Stomach (tissue), 4 donors: ENCODE results near the gene ABCE1.

Experiments used
- POLR2A ChIP-seq, 4 donors: fragments of 450-650 bp; IDR thresholded peaks; one replicate each; pipeline ENCODE4 v1.6.1; 2016; ENCODE audit warnings: antibody characterized with exemption in 4 of 4, control low read depth in 2 of 4, mild to moderate bottlenecking in 1 of 4, moderate library complexity in 1 of 4
- POLR2AphosphoS5 ChIP-seq, 3 donors: sonication (generic); formaldehyde crosslinking; IDR thresholded peaks; one replicate each; pipeline ENCODE4 v1.6.1; 2016; ENCODE audit warnings: antibody characterized with exemption in 3 of 3
- TF ChIP-seq, protein P1 (sequence below), 7 experiments: fragments of 450-650 bp in 4 of 7; fragments of 200-600 bp in 3 of 7; sonication (generic) in 3 of 7; IDR thresholded peaks; one replicate each; pipeline ENCODE4 v1.5.1; 2016 to 2019; ENCODE audit warnings: antibody characterized with exemption in 7 of 7, control low read depth in 2 of 7, mild to moderate bottlenecking in 1 of 7

DNA sequence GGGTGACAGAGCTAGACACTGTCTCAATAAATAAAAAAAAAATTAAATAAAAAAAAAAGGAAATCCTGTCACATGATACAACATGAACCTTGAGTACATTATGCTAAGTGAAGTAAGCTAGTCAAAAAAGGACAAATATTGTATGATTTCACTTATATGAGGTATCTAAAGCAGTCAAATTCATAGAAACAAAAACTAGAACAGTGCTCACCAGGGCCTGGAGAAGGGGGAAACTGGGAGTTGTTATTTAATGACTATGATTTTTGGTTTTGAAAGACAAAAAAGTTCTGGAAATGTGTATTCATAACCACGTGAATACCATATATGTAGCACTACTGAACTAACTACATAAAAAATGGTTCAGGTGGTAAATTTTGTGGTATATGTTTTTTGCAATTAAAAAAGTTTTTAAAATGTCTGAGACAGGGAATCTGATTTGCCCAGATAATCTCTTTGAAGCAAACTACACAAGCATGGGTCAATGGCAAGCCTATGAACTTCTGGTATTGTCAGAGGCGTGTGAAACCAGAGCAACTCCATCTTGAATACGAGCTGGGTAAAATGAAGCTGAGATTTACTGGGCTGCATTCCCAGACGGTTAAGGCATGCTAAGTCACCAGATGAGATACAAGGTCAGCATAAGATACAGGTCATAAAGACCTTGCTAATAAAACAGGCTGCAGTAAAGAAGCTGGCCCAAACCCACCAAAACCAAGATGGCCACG lies 42.4 kb upstream of the ABCE1 start:
- TF ChIP-seq, protein P1, sequence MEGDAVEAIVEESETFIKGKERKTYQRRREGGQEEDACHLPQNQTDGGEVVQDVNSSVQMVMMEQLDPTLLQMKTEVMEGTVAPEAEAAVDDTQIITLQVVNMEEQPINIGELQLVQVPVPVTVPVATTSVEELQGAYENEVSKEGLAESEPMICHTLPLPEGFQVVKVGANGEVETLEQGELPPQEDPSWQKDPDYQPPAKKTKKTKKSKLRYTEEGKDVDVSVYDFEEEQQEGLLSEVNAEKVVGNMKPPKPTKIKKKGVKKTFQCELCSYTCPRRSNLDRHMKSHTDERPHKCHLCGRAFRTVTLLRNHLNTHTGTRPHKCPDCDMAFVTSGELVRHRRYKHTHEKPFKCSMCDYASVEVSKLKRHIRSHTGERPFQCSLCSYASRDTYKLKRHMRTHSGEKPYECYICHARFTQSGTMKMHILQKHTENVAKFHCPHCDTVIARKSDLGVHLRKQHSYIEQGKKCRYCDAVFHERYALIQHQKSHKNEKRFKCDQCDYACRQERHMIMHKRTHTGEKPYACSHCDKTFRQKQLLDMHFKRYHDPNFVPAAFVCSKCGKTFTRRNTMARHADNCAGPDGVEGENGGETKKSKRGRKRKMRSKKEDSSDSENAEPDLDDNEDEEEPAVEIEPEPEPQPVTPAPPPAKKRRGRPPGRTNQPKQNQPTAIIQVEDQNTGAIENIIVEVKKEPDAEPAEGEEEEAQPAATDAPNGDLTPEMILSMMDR (IDR thresholded peaks at IDR 0.05): no peak
- TF ChIP-seq POLR2A (IDR thresholded peaks at IDR 0.05): no peak
- no peak for TF ChIP-seq POLR2AphosphoS5 (IDR thresholded peaks at IDR 0.05)
